K562 (cell line): ENCODE results near the gene CDNF. TPM values are rescaled to one million over a fixed set of nuclear protein-coding genes. Genes with fewer than 3 reads are reported as not detected.

Experiments used
- ARID1B ChIP-seq: fragments of 450-650 bp; IDR thresholded peaks from 2 replicates; pipeline ENCODE4 v1.6.1; 2016; ENCODE audit warnings: antibody characterized with exemption, mild to moderate bottlenecking, inconsistent platforms
- ATF7 ChIP-seq: fragments of 450-650 bp; IDR thresholded peaks from 2 replicates; pipeline ENCODE4 v1.7.1; 2014; ENCODE audit warnings: mild to moderate bottlenecking, moderate library complexity
- DPF2 ChIP-seq: fragments of 450-650 bp; IDR thresholded peaks from 2 replicates; pipeline ENCODE4 v1.6.1; 2016
- EP400 ChIP-seq: fragments of 450-650 bp; IDR thresholded peaks from 2 replicates; pipeline ENCODE4 v1.6.1; 2017; ENCODE audit warnings: antibody characterized with exemption, mild to moderate bottlenecking, moderate library complexity
- FOXK1 ChIP-seq: sonication (generic); formaldehyde crosslinking; IDR thresholded peaks from 2 replicates; pipeline ENCODE4 v1.8.0; 2022; ENCODE audit warnings: missing genetic modification reagents, mild to moderate bottlenecking, borderline replicate concordance
- GABPA ChIP-seq: fragments of 200-800 bp; sonication (Bioruptor generic); conservative IDR thresholded peaks from 2 replicates; pipeline ENCODE4 v1.6.1; 2016; ENCODE audit warnings: low read depth, missing genetic modification characterization, missing compliant biosample characterization
- GATA2 ChIP-seq: sonication (generic); formaldehyde crosslinking; IDR thresholded peaks from 2 replicates; pipeline ENCODE4 v1.4.0; 2020; ENCODE audit warnings: mild to moderate bottlenecking, missing genetic modification reagents
- KDM1A ChIP-seq, 2 experiments: fragments of 450-650 bp; IDR thresholded peaks; 2 replicates each; pipeline ENCODE4 v1.6.1; 2016; ENCODE audit warnings: mild to moderate bottlenecking in 2 of 2
- MTA3 ChIP-seq: fragments of 450-650 bp; formaldehyde crosslinking; IDR thresholded peaks from 2 replicates; pipeline ENCODE4 v1.6.1; 2017; ENCODE audit warnings: mild to moderate bottlenecking, borderline replicate concordance
- RBM22 ChIP-seq: fragments of 200-400 bp; formaldehyde crosslinking; IDR thresholded peaks from 2 replicates; pipeline ENCODE4 v1.6.1; 2018; ENCODE audit warnings: low read length, low read depth; ENCODE audit not compliant: poor library complexity, severe bottlenecking
- RCOR1 ChIP-seq, 2 experiments: IDR thresholded peaks; 2 replicates each; pipeline ENCODE4 v1.6.1; 2012; ENCODE audit warnings: low read depth in 2 of 2, low read length in 2 of 2, borderline replicate concordance in 1 of 2, improper control_type of control experiment in 1 of 2
- RNF2 ChIP-seq: sonication (generic); IDR thresholded peaks from 2 replicates; pipeline ENCODE4 v1.6.1; 2016
- SLC30A9 ChIP-seq: fragments of 250-450 bp; sonication (Bioruptor Pico); IDR thresholded peaks from 2 replicates; pipeline ENCODE4 v1.8.0; 2022; ENCODE audit warnings: mild to moderate bottlenecking, moderate library complexity
- SMARCE1 ChIP-seq: fragments of 450-650 bp; IDR thresholded peaks from 2 replicates; pipeline ENCODE4 v1.7.1; 2016; ENCODE audit warnings: mild to moderate bottlenecking
- TAL1 ChIP-seq: fragments of 450-650 bp; IDR thresholded peaks from 2 replicates; pipeline ENCODE4 v1.6.1; 2016; ENCODE audit warnings: mild to moderate bottlenecking
- ZNF133 ChIP-seq: fragments of 250-450 bp; sonication (Bioruptor Pico); IDR thresholded peaks from 2 replicates; pipeline ENCODE4 v1.4.0; 2020; ENCODE audit warnings: mild to moderate bottlenecking
- ZNF263 ChIP-seq: sonication (generic); formaldehyde crosslinking; IDR thresholded peaks from 2 replicates; pipeline ENCODE4 v1.8.0; 2022; ENCODE audit warnings: mild to moderate bottlenecking, missing genetic modification reagents, borderline replicate concordance
- ZNF764 ChIP-seq: fragments of 250-450 bp; sonication (Bioruptor Pico); IDR thresholded peaks from 2 replicates; pipeline ENCODE4 v1.4.0; 2020; ENCODE audit warnings: low read depth, mild to moderate bottlenecking, moderate library complexity
- polyA plus RNA-seq, 8 experiments: library from polyadenylated mRNA; depleted of rRNA in 4 of 8; stranded (reverse) in 5 of 8; unstranded in 3 of 8; fragments of >200 nt; fragmentation: Nextera tagmentation in 2 of 8; fragmentation: Illumina TruSeq in 1 of 8; extraction: Ambion mirVana in 2 of 8; extraction: Trizol in 1 of 8; gene quantifications; 2 replicates each; pipeline versions ENCODE4 v1.2.1 to v1.2.3, GENCODE V29; 2011 to 2014; ENCODE audit warnings: inconsistent platforms in 1 of 8, missing spikeins in 1 of 8
- total RNA-seq, 7 experiments: library from RNA; depleted of rRNA in 6 of 7; stranded (reverse); fragments of >200 nt in 6 of 7; fragmentation: Illumina TruSeq in 2 of 7; extraction: Trizol in 2 of 7; gene quantifications; 2 replicates each; pipeline versions ENCODE4 v1.2.1 to v1.2.3, GENCODE V29; 2011 to 2021; ENCODE audit warnings: low replicate concordance in 1 of 7
- TF ChIP-seq, protein P1 (sequence below), 2 experiments: IDR thresholded peaks in 1 of 2; conservative IDR thresholded peaks in 1 of 2; 2 replicates each; pipeline ENCODE4 v1.6.1; 2016; ENCODE audit warnings: low read depth in 2 of 2, mild to moderate bottlenecking in 1 of 2, missing compliant biosample characterization in 1 of 2, missing genetic modification characterization in 1 of 2, moderate library complexity in 1 of 2
- TF ChIP-seq, protein P2 (sequence below): fragments of 450-650 bp; IDR thresholded peaks from 2 replicates; pipeline ENCODE4 v1.6.1; 2016; ENCODE audit warnings: low read depth, mild to moderate bottlenecking, moderate library complexity
- TF ChIP-seq, protein P3 (sequence below): fragments of 250-450 bp; sonication (Bioruptor Pico); IDR thresholded peaks from 2 replicates; pipeline ENCODE4 v1.4.0; 2020

CDNF gene
- total and polyA plus RNA-seq, 9 of the 15 experiments (the other 6 are each of a cell fraction or from before 2014, with no cell fraction given): 0.18 to 1.6 (median 0.61) TPM

DNA sequence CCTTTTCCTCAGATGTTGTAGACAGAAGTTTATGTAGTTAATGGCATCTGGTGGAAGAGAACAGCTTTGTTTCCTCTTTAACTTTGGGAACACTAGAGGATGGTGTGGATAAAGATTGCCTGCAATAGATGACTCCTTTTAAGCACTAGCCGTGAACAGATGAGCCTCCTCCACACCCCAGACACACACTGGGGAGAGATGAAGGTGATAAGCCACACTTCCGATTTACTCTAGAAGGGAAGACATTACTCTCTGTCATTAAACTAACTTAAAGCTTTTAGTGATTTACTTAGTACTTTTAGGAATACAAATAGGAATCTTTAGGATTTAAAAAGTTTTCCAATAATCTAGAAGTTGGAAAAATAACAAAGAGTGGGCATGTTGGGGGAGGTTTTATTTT lies 7.1 kb upstream of the CDNF start (continued):
- TF ChIP-seq TAL1 (peak; percentile 17; the same call in 1 of the 2 replicates), GATA2 (peak; percentile 85), ZNF133 (CRISPR knock-in tag) (no peak), RCOR1 (IDR thresholded peaks at IDR 0.05; ENCODE audit: borderline replicate concordance in 1 of 2, low read depth in 2 of 2, low read length in 2 of 2) (peak in 1 of 2 experiments; percentile 78; a peak in 2 of 4 replicates), ZNF764 (CRISPR knock-in tag) (no peak), SLC30A9 (CRISPR knock-in tag) (no peak), KDM1A (IDR thresholded peaks at IDR 0.05) (peak in 1 of 2 experiments; percentile 43; a peak in 2 of 4 replicates), EP400 (no peak), FOXK1 (no peak), MTA3 (0 out of 2 replicates have a peak, but pooled peaks have one; percentile 26), GABPA (peak; percentile 35; the same call in 1 of the 2 replicates), SMARCE1 (peak; percentile 35; the same call in 1 of the 2 replicates), ZNF263 (CRISPR knock-in tag) (no peak), RNF2 (no peak), ATF7 (no peak), ARID1B (peak; percentile 46; the same call in 1 of the 2 replicates), RBM22 (no peak), DPF2 (peak; percentile 46)
- TF ChIP-seq, protein P1, sequence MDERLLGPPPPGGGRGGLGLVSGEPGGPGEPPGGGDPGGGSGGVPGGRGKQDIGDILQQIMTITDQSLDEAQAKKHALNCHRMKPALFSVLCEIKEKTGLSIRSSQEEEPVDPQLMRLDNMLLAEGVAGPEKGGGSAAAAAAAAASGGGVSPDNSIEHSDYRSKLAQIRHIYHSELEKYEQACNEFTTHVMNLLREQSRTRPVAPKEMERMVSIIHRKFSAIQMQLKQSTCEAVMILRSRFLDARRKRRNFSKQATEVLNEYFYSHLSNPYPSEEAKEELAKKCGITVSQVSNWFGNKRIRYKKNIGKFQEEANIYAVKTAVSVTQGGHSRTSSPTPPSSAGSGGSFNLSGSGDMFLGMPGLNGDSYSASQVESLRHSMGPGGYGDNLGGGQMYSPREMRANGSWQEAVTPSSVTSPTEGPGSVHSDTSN (CRISPR knock-in tag; IDR thresholded peaks at IDR 0.05; ENCODE audit: low read depth): no peak
- TF ChIP-seq, protein P1 (tag; conservative IDR thresholded peaks at IDR 0.05; ENCODE audit: low read depth): peak; percentile 51; the same call in 1 of the 2 replicates
- TF ChIP-seq, protein P2, sequence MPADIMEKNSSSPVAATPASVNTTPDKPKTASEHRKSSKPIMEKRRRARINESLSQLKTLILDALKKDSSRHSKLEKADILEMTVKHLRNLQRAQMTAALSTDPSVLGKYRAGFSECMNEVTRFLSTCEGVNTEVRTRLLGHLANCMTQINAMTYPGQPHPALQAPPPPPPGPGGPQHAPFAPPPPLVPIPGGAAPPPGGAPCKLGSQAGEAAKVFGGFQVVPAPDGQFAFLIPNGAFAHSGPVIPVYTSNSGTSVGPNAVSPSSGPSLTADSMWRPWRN: 0 out of 2 replicates have a peak, but pooled peaks have one; percentile 27
- TF ChIP-seq, protein P3, sequence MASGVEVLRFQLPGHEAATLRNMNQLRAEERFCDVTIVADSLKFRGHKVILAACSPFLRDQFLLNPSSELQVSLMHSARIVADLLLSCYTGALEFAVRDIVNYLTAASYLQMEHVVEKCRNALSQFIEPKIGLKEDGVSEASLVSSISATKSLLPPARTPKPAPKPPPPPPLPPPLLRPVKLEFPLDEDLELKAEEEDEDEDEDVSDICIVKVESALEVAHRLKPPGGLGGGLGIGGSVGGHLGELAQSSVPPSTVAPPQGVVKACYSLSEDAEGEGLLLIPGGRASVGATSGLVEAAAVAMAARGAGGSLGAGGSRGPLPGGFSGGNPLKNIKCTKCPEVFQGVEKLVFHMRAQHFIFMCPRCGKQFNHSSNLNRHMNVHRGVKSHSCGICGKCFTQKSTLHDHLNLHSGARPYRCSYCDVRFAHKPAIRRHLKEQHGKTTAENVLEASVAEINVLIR (CRISPR knock-in tag): no peak
- TF ChIP-seq, all 486 proteins: peak for 22
